H1 (cell line): Measurements from ENCODE around the gene ENKD1. TPM values are rescaled to one million over a fixed set of nuclear protein-coding genes. Genes with fewer than 3 reads are reported as not detected.

ENCODE experiments used
- ATF3 ChIP-seq: IDR thresholded peaks from 2 replicates; pipeline ENCODE4 v1.6.1; 2011; ENCODE audit warnings: low read depth, mild to moderate bottlenecking, low read length; ENCODE audit not compliant: insufficient read depth
- BCL11A ChIP-seq, 2 experiments: IDR thresholded peaks; one replicate each; pipeline ENCODE4 v1.6.1; 2011; ENCODE audit warnings: low read depth in 2 of 2, low read length in 2 of 2, mild to moderate bottlenecking in 2 of 2
- CTCF ChIP-seq, 3 experiments: IDR thresholded peaks; 1 replicate in 2 of 3; 2 replicates in 1 of 3; pipeline versions ENCODE4 v1.5.1 to v1.6.1; 2011; ENCODE audit warnings: low read length in 3 of 3, mild to moderate bottlenecking in 3 of 3, inconsistent platforms in 2 of 3, low read depth in 1 of 3, moderate library complexity in 1 of 3; ENCODE audit not compliant: insufficient read depth in 1 of 3; ENCODE audit errors: control extremely low read depth in 1 of 3
- EGR1 ChIP-seq: IDR thresholded peaks from 2 replicates; pipeline ENCODE4 v1.6.1; 2011; ENCODE audit warnings: low read depth, low read length, borderline replicate concordance
- MAFK ChIP-seq: IDR thresholded peaks from 2 replicates; pipeline ENCODE4 v1.6.1; 2012; ENCODE audit warnings: low read depth, mild to moderate bottlenecking, improper control_type of control experiment, low read length
- MAX ChIP-seq: IDR thresholded peaks from 2 replicates; pipeline ENCODE4 v1.6.1; 2012; ENCODE audit warnings: inconsistent platforms
- polyA plus RNA-seq, 7 experiments: library from polyadenylated mRNA; depleted of rRNA in 3 of 7; stranded (reverse) in 5 of 7; unstranded in 2 of 7; fragments of >200 nt in 5 of 7; fragments of 200-250 nt in 2 of 7; gene quantifications; 1 replicate in 5 of 7; 2 replicates in 1 of 7; 4 replicates in 1 of 7; pipeline versions ENCODE4 v1.2.1 to v1.2.3, GENCODE V29; 2011 to 2013; ENCODE audit warnings: missing spikeins in 2 of 7, mixed read lengths in 2 of 7
- total RNA-seq: library from RNA; stranded (reverse); fragmentation: NEBNext Ultra II Directional; extraction: Animal tissue kit (Norgen Biotek cat#: 25700); gene quantifications from 2 replicates; pipeline ENCODE4 v1.2.1, GENCODE V29; 2021

ENKD1 gene
- total and polyA plus RNA-seq, 2 of the 8 experiments (the other 6 are each of a cell fraction or from before 2014, with no cell fraction given) = 12.9 to 16.1 TPM

GRCh38 chr16:67701420-67701819 lies 34.9 kb upstream of the ENKD1 start (continued):
- TF ChIP-seq EGR1 (no peak), ATF3 (no peak), MAFK (no peak), MAX (no peak), CTCF (IDR thresholded peaks at IDR 0.05; ENCODE audit: control extremely low read depth in 1 of 3, insufficient read depth in 1 of 3, low read depth in 1 of 3, low read length in 3 of 3) (no peak), BCL11A (IDR thresholded peaks at IDR 0.05; ENCODE audit: low read depth in 2 of 2, low read length in 2 of 2) (no peak)
